Measurements from ENCODE around the gene STK38. TPM values are rescaled to one million over a fixed set of nuclear protein-coding genes. Genes with fewer than 3 reads are reported as not detected.

The STK38 gene
- total and polyA plus RNA-seq, 9 of the 15 experiments (the other 6 are each of a cell fraction or from before 2014, with no cell fraction given): 5.7 to 28.7 (median 19.5) TPM

DNA sequence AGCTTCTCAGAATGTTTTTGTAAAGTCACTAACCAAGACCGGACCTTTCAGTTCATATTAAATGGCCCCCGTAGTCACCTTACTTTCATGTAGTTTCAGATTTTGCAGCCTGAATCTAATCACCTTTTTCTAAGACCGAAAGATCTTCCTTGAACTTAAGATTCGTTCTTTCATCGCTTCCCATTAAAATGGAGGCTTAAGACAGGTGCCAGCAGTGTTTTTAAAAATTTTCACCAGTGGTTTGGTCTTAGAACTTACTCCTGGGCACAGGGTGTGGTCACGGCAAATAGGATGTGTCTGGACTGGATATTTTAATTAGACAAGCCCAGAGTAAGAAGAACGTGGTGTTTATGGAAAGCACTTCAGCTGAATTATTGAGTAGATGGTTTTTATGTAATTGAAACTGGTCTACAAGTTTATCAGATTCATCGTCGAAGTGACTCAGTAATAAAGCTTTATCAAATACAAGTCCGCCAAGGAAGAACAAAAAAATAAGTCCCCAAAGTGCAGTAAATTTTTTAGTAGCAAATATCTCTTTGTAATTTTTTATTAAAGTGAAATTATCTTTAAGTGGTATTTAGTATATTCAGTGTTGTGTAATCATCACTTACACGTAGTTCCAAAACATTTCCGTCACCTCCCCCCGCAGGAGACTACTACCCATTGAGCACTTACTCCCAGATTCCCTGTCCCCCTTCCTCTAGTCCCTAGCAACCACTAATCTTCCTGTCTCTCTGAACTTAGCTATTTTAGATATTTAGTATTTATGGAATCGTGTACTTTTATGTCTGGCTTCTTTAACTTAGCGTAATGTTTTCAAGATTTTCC is 47.8 kb upstream of the STK38 start (continued):
- TF ChIP-seq SAP30 (IDR thresholded peaks at IDR 0.05; ENCODE audit: borderline replicate concordance, insufficient read depth, low read depth, low read length, poor library complexity, severe bottlenecking) (no peak), ZBTB8A (IDR thresholded peaks at IDR 0.05; ENCODE audit: partially characterized antibody) (peak; percentile 40), VEZF1 (CRISPR knock-in tag; IDR thresholded peaks at IDR 0.05) (peak; percentile 34), U2AF1 (optimal IDR thresholded peaks at IDR 0.05; ENCODE audit: low read depth, low read length) (peak; percentile 18), CHD1 (IDR thresholded peaks at IDR 0.05; ENCODE audit: low read length) (peak; percentile 85), NFATC3 (IDR thresholded peaks at IDR 0.05) (0 out of 2 replicates have a peak, but pooled peaks have one; percentile 51), HMG20A (CRISPR knock-in tag; conservative IDR thresholded peaks at IDR 0.05) (no peak), SMARCA4 (IDR thresholded peaks at IDR 0.05) (peak; percentile 30; the same call in 1 of the 2 replicates), ATF3 (IDR thresholded peaks at IDR 0.05) (peak; percentile 36; the same call in 1 of the 2 replicates), ATF3 (CRISPR knock-in tag; conservative IDR thresholded peaks at IDR 0.05) (no peak), HDGF (IDR thresholded peaks at IDR 0.05) (peak; percentile 49; the same call in 1 of the 2 replicates), CEBPG (CRISPR knock-in tag; IDR thresholded peaks at IDR 0.05) (no peak; the same call in 1 of the 2 replicates), CEBPG (tag; conservative IDR thresholded peaks at IDR 0.05 in 1 of 2, IDR thresholded peaks at IDR 0.05 in 1 of 2) (peak; percentile 86 to 88), FUS (optimal IDR thresholded peaks at IDR 0.05; ENCODE audit: low read depth, low read length) (peak; percentile 10), RFX5 (IDR thresholded peaks at IDR 0.05; ENCODE audit: low read depth, low read length) (peak; percentile 37; the same call in 1 of the 2 replicates), ZBTB17 (CRISPR knock-in tag; IDR thresholded peaks at IDR 0.05) (peak; percentile 23; the same call in 1 of the 2 replicates), POLR2H (tag; IDR thresholded peaks at IDR 0.05; ENCODE audit: low read depth) (peak; percentile 16; the same call in 1 of the 2 replicates), HNRNPL (IDR thresholded peaks at IDR 0.05; ENCODE audit: low read depth, low read length) (peak; percentile 72; the same call in 1 of the 2 replicates), RBM22 (IDR thresholded peaks at IDR 0.05; ENCODE audit: low read depth, low read length, poor library complexity, severe bottlenecking) (peak; percentile 45), ATF1 (CRISPR knock-in tag; IDR thresholded peaks at IDR 0.05) (no peak), ATF1 (tag; IDR thresholded peaks at IDR 0.05) (no peak; the same call in 1 of the 2 replicates), MLLT1 (IDR thresholded peaks at IDR 0.05) (peak in 1 of 2 experiments; percentile 68), TRIM24 (IDR thresholded peaks at IDR 0.05) (0 out of 4 replicates have a peak, but pooled peaks of 1 of the 2 experiments have one; percentile 6), NCOR1 (IDR thresholded peaks at IDR 0.05) (no peak; the same call in none of the 2 replicates)
- TF ChIP-seq, protein P1, sequence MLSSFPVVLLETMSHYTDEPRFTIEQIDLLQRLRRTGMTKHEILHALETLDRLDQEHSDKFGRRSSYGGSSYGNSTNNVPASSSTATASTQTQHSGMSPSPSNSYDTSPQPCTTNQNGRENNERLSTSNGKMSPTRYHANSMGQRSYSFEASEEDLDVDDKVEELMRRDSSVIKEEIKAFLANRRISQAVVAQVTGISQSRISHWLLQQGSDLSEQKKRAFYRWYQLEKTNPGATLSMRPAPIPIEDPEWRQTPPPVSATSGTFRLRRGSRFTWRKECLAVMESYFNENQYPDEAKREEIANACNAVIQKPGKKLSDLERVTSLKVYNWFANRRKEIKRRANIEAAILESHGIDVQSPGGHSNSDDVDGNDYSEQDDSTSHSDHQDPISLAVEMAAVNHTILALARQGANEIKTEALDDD (IDR thresholded peaks at IDR 0.05): peak; percentile 24; the same call in 1 of the 2 replicates

Data from K562 (cell line).